ENCODE results near the gene UCN.

Gene UCN

DNA sequence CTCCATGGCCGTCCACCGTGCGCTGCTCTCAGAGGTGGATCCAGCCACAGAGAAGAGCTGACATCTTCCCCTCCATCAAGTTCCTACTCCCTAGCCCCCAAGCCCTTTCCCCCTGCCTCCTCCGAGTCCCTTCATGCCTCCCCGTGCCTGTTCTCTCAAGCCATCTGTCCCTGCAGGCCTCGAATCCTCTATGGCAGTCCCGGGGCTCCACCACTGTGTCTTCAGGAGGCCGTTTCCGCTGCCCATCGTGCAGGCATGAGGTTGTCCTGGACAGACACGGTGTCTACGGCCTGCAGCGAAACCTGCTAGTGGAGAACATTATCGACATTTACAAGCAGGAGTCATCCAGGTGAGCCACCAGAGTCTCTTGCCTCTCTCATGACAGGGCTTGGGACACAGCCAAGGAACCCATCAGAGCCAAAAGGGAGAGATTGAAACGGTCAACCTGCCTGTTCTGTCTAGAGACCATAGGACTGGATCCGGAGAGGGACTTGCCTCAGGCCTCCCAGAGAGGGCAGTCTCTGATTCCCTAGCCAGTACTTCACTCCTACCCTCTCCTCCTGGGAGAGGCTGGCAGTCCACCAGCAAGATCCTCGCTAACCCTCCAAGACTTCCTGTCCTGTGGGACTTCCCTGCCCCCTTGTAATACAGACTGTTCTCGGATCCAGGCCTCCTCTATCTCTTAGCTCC lies 9.7 kb downstream of the UCN start:
- Histone ChIP-seq H3K27ac (no peak overlapping the region), H3K36me3 (ENCODE audit: insufficient read depth, low read length) (no peaks in the 10 kb centered on the region), H3K9me3 (ENCODE audit: low read depth, low read length) (no peaks in the 10 kb centered on the region), H3K9ac (ENCODE audit: insufficient read length) (no peak overlapping the region), H3K4me3 (no peak overlapping the region)
- no peak for TF ChIP-seq FOXP2 (optimal IDR thresholded peaks at IDR 0.05; ENCODE audit: control extremely low read depth, extremely low read length, insufficient read depth)
- no peak for TF ChIP-seq EZH2 (IDR thresholded peaks at IDR 0.05)
- no peak for TF ChIP-seq POLR2AphosphoS5 (IDR thresholded peaks at IDR 0.05; ENCODE audit: borderline replicate concordance, low read depth, low read length)
- no peak for DNase-seq (ENCODE audit: low read depth, low spot score)

- Histone ChIP-seq H3K9ac (ENCODE audit: insufficient read length) (no peak overlapping the region), H3K4me3 (no peak overlapping the region), H3K36me3 (ENCODE audit: insufficient read depth, low read length) (no peaks in the 10 kb centered on the region), H3K9me3 (ENCODE audit: low read depth, low read length) (no peaks in the 10 kb centered on the region), H3K27ac (no peak overlapping the region)
- TF ChIP-seq POLR2AphosphoS5 (IDR thresholded peaks at IDR 0.05; ENCODE audit: borderline replicate concordance, low read depth, low read length) (no peak), EZH2 (IDR thresholded peaks at IDR 0.05) (no peak), FOXP2 (optimal IDR thresholded peaks at IDR 0.05; ENCODE audit: control extremely low read depth, extremely low read length, insufficient read depth) (no peak)
- DNase-seq (ENCODE audit: low read depth, low spot score) = no peak
Observed at GRCh38 chr2:27297195-27297594, 11.1 kb downstream of the UCN start.

- no peaks in the 10 kb centered on the region for H3K9me3 ChIP-seq (ENCODE audit: low read depth, low read length)
- H3K27ac ChIP-seq = no peak overlapping the region
- no peaks in the 10 kb centered on the region for H3K36me3 ChIP-seq (ENCODE audit: insufficient read depth, low read length)
- TF ChIP-seq EZH2 (IDR thresholded peaks at IDR 0.05) = no peak
- TF ChIP-seq POLR2AphosphoS5 (IDR thresholded peaks at IDR 0.05; ENCODE audit: borderline replicate concordance, low read depth, low read length) = no peak
- TF ChIP-seq FOXP2 (optimal IDR thresholded peaks at IDR 0.05; ENCODE audit: control extremely low read depth, extremely low read length, insufficient read depth) = no peak
- no peak for DNase-seq (ENCODE audit: low read depth, low spot score)
- H3K9ac ChIP-seq (ENCODE audit: insufficient read length) = no peak overlapping the region
- no peak overlapping the region for H3K4me3 ChIP-seq
Observed at GRCh38 chr2:27296481-27296880, 11.8 kb downstream of the UCN start.

GRCh38 chr2:27294928-27295327 lies 13.3 kb downstream of the UCN start:
- H3K9ac ChIP-seq (ENCODE audit: insufficient read length) = no peak overlapping the region
- TF ChIP-seq POLR2AphosphoS5 (IDR thresholded peaks at IDR 0.05; ENCODE audit: borderline replicate concordance, low read depth, low read length) (no peak), FOXP2 (optimal IDR thresholded peaks at IDR 0.05; ENCODE audit: control extremely low read depth, extremely low read length, insufficient read depth) (no peak), EZH2 (IDR thresholded peaks at IDR 0.05) (no peak)
- no peak for DNase-seq (ENCODE audit: low read depth, low spot score)
- no peak overlapping the region for H3K4me3 ChIP-seq
- H3K36me3 ChIP-seq (ENCODE audit: insufficient read depth, low read length) = no peaks in the 10 kb centered on the region
- no peak overlapping the region for H3K27ac ChIP-seq
- no peaks in the 10 kb centered on the region for H3K9me3 ChIP-seq (ENCODE audit: low read depth, low read length)

DNA sequence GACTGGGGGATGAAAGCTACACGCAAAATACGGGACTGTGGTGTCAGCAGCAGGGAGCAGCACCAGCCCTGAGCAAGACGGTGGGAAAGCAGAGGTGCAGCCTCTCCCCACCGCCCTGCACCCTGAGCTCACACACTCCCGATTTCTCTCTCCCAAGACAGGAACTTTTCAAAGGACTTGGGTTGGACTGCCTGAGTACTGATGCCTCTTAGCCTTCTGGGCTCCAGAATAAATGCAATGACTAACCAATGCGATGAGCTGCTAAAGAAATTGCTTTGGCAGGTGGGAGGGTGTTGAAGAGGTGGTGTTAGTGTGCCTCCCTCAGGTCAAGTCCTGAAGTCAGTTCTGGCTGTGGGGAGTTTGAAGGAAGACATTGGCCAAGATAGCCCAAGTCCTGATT lies 16.4 kb downstream of the UCN start:
- no peak overlapping the region for H3K9ac ChIP-seq (ENCODE audit: insufficient read length)
- DNase-seq (ENCODE audit: low read depth, low spot score) = no peak
- no peaks in the 10 kb centered on the region for H3K36me3 ChIP-seq (ENCODE audit: insufficient read depth, low read length)
- H3K4me3 ChIP-seq = no peak overlapping the region
- no peak overlapping the region for H3K27ac ChIP-seq
- H3K9me3 ChIP-seq (ENCODE audit: low read depth, low read length) = no peaks in the 10 kb centered on the region
- TF ChIP-seq FOXP2 (optimal IDR thresholded peaks at IDR 0.05; ENCODE audit: control extremely low read depth, extremely low read length, insufficient read depth) = no peak
- no peak for TF ChIP-seq POLR2AphosphoS5 (IDR thresholded peaks at IDR 0.05; ENCODE audit: borderline replicate concordance, low read depth, low read length)
- no peak for TF ChIP-seq EZH2 (IDR thresholded peaks at IDR 0.05)

- no peak for TF ChIP-seq POLR2AphosphoS5 (IDR thresholded peaks at IDR 0.05; ENCODE audit: borderline replicate concordance, low read depth, low read length)
- TF ChIP-seq EZH2 (IDR thresholded peaks at IDR 0.05) = no peak
- no peak for TF ChIP-seq FOXP2 (optimal IDR thresholded peaks at IDR 0.05; ENCODE audit: control extremely low read depth, extremely low read length, insufficient read depth)
- Histone ChIP-seq H3K36me3 (ENCODE audit: insufficient read depth, low read length) (no peaks in the 10 kb centered on the region), H3K9ac (ENCODE audit: insufficient read length) (no peak overlapping the region), H3K27ac (no peak overlapping the region), H3K4me3 (no peak overlapping the region), H3K9me3 (ENCODE audit: low read depth, low read length) (no peaks in the 10 kb centered on the region)
- no peak for DNase-seq (ENCODE audit: low read depth, low spot score)
Observed at GRCh38 chr2:27290549-27290948, 17.7 kb downstream of the UCN start.

DNA sequence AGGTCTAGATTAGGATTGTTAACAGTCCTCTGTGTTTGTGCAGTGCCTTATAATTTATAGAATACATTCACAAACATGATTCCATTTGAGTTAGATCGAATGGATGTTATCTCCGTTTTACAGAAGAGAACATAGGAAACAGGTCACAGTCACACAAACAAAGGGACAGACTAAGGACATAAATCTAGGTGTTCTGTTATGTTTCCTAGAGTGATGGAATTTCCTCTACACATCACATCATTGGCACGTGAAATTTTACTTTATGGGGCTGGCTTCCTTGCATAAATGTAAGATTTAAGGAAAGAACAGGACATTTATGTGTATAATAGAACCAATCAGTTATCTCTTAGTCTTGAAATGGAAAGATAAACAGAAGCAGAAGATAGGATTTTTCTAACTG lies 19.6 kb downstream of the UCN start:
- H3K36me3 ChIP-seq (ENCODE audit: insufficient read depth, low read length) = no peaks in the 10 kb centered on the region
- no peaks in the 10 kb centered on the region for H3K9me3 ChIP-seq (ENCODE audit: low read depth, low read length)
- TF ChIP-seq FOXP2 (optimal IDR thresholded peaks at IDR 0.05; ENCODE audit: control extremely low read depth, extremely low read length, insufficient read depth) (no peak), EZH2 (IDR thresholded peaks at IDR 0.05) (no peak), POLR2AphosphoS5 (IDR thresholded peaks at IDR 0.05; ENCODE audit: borderline replicate concordance, low read depth, low read length) (no peak)
- H3K9ac ChIP-seq (ENCODE audit: insufficient read length) = no peak overlapping the region
- DNase-seq (ENCODE audit: low read depth, low spot score) = no peak
- no peak overlapping the region for H3K4me3 ChIP-seq
- H3K27ac ChIP-seq = no peak overlapping the region

GRCh38 chr2:27285481-27285880 lies 22.8 kb downstream of the UCN start:
- Histone ChIP-seq H3K4me3 (no peak overlapping the region), H3K9ac (ENCODE audit: insufficient read length) (no peak overlapping the region), H3K9me3 (ENCODE audit: low read depth, low read length) (no peaks in the 10 kb centered on the region), H3K36me3 (ENCODE audit: insufficient read depth, low read length) (no peaks in the 10 kb centered on the region), H3K27ac (no peak overlapping the region)
- no peak for DNase-seq (ENCODE audit: low read depth, low spot score)
- TF ChIP-seq FOXP2 (optimal IDR thresholded peaks at IDR 0.05; ENCODE audit: control extremely low read depth, extremely low read length, insufficient read depth) = no peak
- TF ChIP-seq EZH2 (IDR thresholded peaks at IDR 0.05) = no peak
- no peak for TF ChIP-seq POLR2AphosphoS5 (IDR thresholded peaks at IDR 0.05; ENCODE audit: borderline replicate concordance, low read depth, low read length)

DNA sequence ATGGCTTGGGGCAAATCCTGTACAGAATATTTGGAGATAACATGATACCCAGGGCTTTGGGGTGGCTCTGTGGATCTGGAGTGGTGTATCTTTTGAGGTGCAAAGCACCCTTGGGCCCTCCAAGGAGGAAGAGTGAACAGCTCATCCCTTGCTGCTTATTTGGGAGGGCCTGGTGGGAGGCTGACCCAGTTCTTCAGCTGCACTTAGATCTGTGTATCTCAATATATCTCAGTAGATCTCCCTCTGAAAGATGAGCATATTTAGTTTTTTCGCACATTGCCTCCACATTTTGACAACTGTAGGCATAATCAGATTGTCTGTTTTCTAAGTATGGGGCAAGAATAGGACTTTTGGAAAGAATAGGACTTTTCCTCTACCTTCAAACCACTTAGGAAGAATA lies 23.2 kb downstream of the UCN start:
- Histone ChIP-seq H3K9me3 (ENCODE audit: low read depth, low read length) (no peaks in the 10 kb centered on the region), H3K4me3 (no peak overlapping the region), H3K9ac (ENCODE audit: insufficient read length) (no peak overlapping the region), H3K36me3 (ENCODE audit: insufficient read depth, low read length) (no peaks in the 10 kb centered on the region), H3K27ac (no peak overlapping the region)
- no peak for TF ChIP-seq POLR2AphosphoS5 (IDR thresholded peaks at IDR 0.05; ENCODE audit: borderline replicate concordance, low read depth, low read length)
- no peak for TF ChIP-seq FOXP2 (optimal IDR thresholded peaks at IDR 0.05; ENCODE audit: control extremely low read depth, extremely low read length, insufficient read depth)
- TF ChIP-seq EZH2 (IDR thresholded peaks at IDR 0.05) = no peak
- DNase-seq (ENCODE audit: low read depth, low spot score) = no peak

Measured in SK-N-MC (cell line).